HEK293 (cell line): ENCODE data around the gene ELK4.
A peak's percentile ranks its signal among the peaks of the same experiment; 100 is the strongest.

Experiments
- CTCF ChIA-PET: fragments of 350-600 bp; formaldehyde crosslinking; extraction: SDS; loops from one replicate; lab custom pipeline; 2021; ENCODE audit warnings: antibody characterized with exemption; lab: Yijun Ruan, JAX
- POLR2A ChIA-PET: fragments of 300-600 bp; formaldehyde crosslinking; extraction: SDS; loops from one replicate; lab custom pipeline; 2020; ENCODE audit warnings: antibody characterized with exemption, inconsistent platforms; lab: Yijun Ruan, JAX
- H3K27ac ChIP-seq: fragments of 200-500 bp; sonication (Bioruptor generic); 2 replicates; pipeline ENCODE4 v1.5.1; 2014; ENCODE audit warnings: low read depth, low read length, control low read depth, inconsistent platforms; ENCODE audit errors: extremely low read depth
- H3K36me3 ChIP-seq, 2 experiments: fragments of 200-500 bp in 1 of 2; sonication (Bioruptor generic) in 1 of 2; 1 replicate in 1 of 2; 2 replicates in 1 of 2; pipeline ENCODE4 v1.5.1; 2014 to 2017; ENCODE audit warnings: inconsistent platforms in 2 of 2, low read length in 2 of 2; ENCODE audit not compliant: control insufficient read depth in 2 of 2, insufficient read depth in 1 of 2
- H3K4me1 ChIP-seq: fragments of 200-500 bp; sonication (Bioruptor generic); 2 replicates; pipeline ENCODE4 v1.5.1; 2014; ENCODE audit warnings: mild to moderate bottlenecking, low read length, inconsistent platforms; ENCODE audit not compliant: control insufficient read depth, insufficient read depth
- H3K4me3 ChIP-seq: 2 replicates; pipeline ENCODE4 v1.5.1; 2011; ENCODE audit warnings: low read depth, mild to moderate bottlenecking, control low read depth, low read length, moderate library complexity
- H3K9me3 ChIP-seq: fragments of 200-500 bp; sonication (Bioruptor generic); 2 replicates; pipeline ENCODE4 v1.5.1; 2014; ENCODE audit warnings: low read depth, low read length, inconsistent platforms; ENCODE audit not compliant: control insufficient read depth, insufficient read depth
- CTCF ChIP-seq: fragments of 450-650 bp; formaldehyde crosslinking; IDR thresholded peaks from 2 replicates; pipeline ENCODE4 v1.5.1; 2016; ENCODE audit warnings: missing biosample characterization, missing genetic modification characterization
- KLF8 ChIP-seq: fragments of 450-650 bp; formaldehyde crosslinking; IDR thresholded peaks from 2 replicates; pipeline ENCODE4 v1.5.1; 2016; ENCODE audit warnings: missing biosample characterization, missing genetic modification characterization
- MEIS1 ChIP-seq: sonication (generic); formaldehyde crosslinking; IDR thresholded peaks from 2 replicates; pipeline ENCODE4 v1.8.1; 2022; ENCODE audit warnings: missing genetic modification reagents, mild to moderate bottlenecking, borderline replicate concordance
- PRDM1 ChIP-seq: fragments of 450-650 bp; formaldehyde crosslinking; IDR thresholded peaks from 2 replicates; pipeline ENCODE4; 2016; ENCODE audit warnings: missing biosample characterization, missing genetic modification characterization
- SCRT1 ChIP-seq: fragments of 450-650 bp; formaldehyde crosslinking; IDR thresholded peaks from 2 replicates; pipeline ENCODE4 v1.5.1; 2016; ENCODE audit warnings: missing biosample characterization, missing genetic modification characterization, borderline replicate concordance
- ZBTB20 ChIP-seq: fragments of 450-650 bp; formaldehyde crosslinking; IDR thresholded peaks from 2 replicates; pipeline ENCODE4 v1.5.1; 2016; ENCODE audit warnings: missing biosample characterization, missing genetic modification characterization
- ZIC2 ChIP-seq: fragments of 450-650 bp; formaldehyde crosslinking; IDR thresholded peaks from 2 replicates; pipeline ENCODE4 v1.5.1; 2016; ENCODE audit warnings: missing biosample characterization, missing genetic modification characterization
- ZNF10 ChIP-seq: fragments of 450-650 bp; formaldehyde crosslinking; IDR thresholded peaks from 2 replicates; pipeline ENCODE4 v1.5.1; 2017; ENCODE audit warnings: missing biosample characterization, missing genetic modification characterization
- ZNF138 ChIP-seq: fragments of 450-650 bp; formaldehyde crosslinking; IDR thresholded peaks from 2 replicates; pipeline ENCODE4 v1.5.1; 2016; ENCODE audit warnings: missing biosample characterization, missing genetic modification characterization, borderline replicate concordance
- ZNF148 ChIP-seq: fragments of 450-650 bp; formaldehyde crosslinking; IDR thresholded peaks from 2 replicates; pipeline ENCODE4 v1.5.0; 2017; ENCODE audit warnings: missing biosample characterization, missing genetic modification characterization, borderline replicate concordance
- ZNF324 ChIP-seq: fragments of 450-650 bp; formaldehyde crosslinking; IDR thresholded peaks from 2 replicates; pipeline ENCODE4 v1.5.1; 2016; ENCODE audit warnings: missing biosample characterization, missing genetic modification characterization
- ZNF488 ChIP-seq: fragments of 450-650 bp; formaldehyde crosslinking; IDR thresholded peaks from 2 replicates; pipeline ENCODE4 v1.5.1; 2016; ENCODE audit warnings: missing biosample characterization, missing genetic modification characterization
- ZNF610 ChIP-seq: fragments of 450-650 bp; formaldehyde crosslinking; IDR thresholded peaks from 2 replicates; pipeline ENCODE4 v1.5.1; 2016; ENCODE audit warnings: missing biosample characterization, missing genetic modification characterization, borderline replicate concordance
- ZNF629 ChIP-seq: fragments of 450-650 bp; formaldehyde crosslinking; IDR thresholded peaks from 2 replicates; pipeline ENCODE4 v1.5.1; 2017; ENCODE audit warnings: missing biosample characterization, missing genetic modification characterization
- ZNF654 ChIP-seq: fragments of 450-650 bp; formaldehyde crosslinking; IDR thresholded peaks from 2 replicates; pipeline ENCODE4 v1.5.1; 2016; ENCODE audit warnings: low read depth, missing biosample characterization, missing genetic modification characterization
- ZNF707 ChIP-seq: fragments of 450-650 bp; formaldehyde crosslinking; IDR thresholded peaks from 2 replicates; pipeline ENCODE4 v1.5.1; 2016; ENCODE audit warnings: missing biosample characterization, missing genetic modification characterization
- ZNF792 ChIP-seq: fragments of 450-650 bp; formaldehyde crosslinking; IDR thresholded peaks from 2 replicates; pipeline ENCODE4 v1.5.1; 2016; ENCODE audit warnings: missing biosample characterization, missing genetic modification characterization
- TF ChIP-seq, protein P1 (sequence below): fragments of 450-650 bp; formaldehyde crosslinking; IDR thresholded peaks from 2 replicates; pipeline ENCODE4 v1.5.1; 2016; ENCODE audit warnings: missing biosample characterization, missing genetic modification characterization
- TF ChIP-seq, protein P2 (sequence below): fragments of 450-650 bp; formaldehyde crosslinking; IDR thresholded peaks from 2 replicates; pipeline ENCODE4 v1.5.1; 2016; ENCODE audit warnings: missing biosample characterization, missing genetic modification characterization
- TF ChIP-seq, protein P3 (sequence below): fragments of 450-650 bp; formaldehyde crosslinking; IDR thresholded peaks from 2 replicates; pipeline ENCODE4 v1.5.1; 2017; ENCODE audit warnings: missing biosample characterization, missing genetic modification characterization

Gene ELK4

DNA sequence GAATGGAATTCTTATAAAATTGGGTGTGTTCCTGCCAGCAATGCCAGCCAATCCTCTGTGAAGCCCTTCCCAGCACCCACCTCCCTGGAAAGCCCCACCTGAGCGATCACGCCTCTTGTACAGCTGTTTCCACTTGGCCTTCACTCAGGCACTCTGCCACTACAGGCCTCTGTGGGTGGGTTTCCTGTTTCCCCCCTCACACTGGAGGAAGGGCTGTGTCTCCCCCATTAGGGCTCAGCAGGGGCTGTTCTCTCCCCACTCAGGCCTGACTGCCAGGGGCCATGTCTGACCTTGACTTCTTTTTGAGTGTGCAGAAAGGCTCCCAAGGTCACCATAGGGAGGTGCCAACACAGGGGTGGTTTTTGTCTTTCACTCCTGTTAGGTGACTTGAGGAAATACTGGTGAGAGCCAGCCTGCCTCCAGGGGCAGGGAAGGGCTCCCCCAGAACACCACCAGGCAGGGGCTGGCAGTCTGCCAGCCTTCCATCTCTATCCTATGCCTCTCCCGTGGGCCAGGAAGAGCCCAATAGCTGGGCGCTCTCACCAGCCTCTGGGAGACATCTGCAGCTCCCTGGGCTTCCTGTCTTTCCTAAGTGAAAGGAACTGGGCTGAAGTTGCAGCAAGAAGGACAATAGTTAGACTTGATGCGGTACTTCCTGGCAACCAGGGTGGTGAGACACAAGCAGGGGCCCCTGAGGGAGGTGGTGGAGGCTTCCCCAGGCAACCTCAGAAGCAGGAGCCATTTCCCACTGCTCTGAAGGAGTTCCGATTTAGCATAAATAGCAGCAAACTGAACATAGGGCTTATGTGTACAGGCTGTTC lies 49.1 kb downstream of the ELK4 start (continued):
- TF ChIP-seq ZNF148 (tag by site-specific recombination) (no peak), ZNF654 (no peak)

- Histone ChIP-seq H3K9me3 (no peaks in the 10 kb centered on the region), H3K4me1 (no peaks in the 10 kb centered on the region), H3K4me3 (no peak overlapping the region), H3K36me3 (no peaks in the 10 kb centered on the region), H3K27ac (no peak overlapping the region)
- CTCF ChIA-PET = interaction anchor here (1.2 to 2.7 kb wide), 3 partner anchors 10 to 76 kb away, joined by 4 to 12 read pairs (median 4); no protein-coding TSS in a partner anchor
- TF ChIP-seq ZNF629 (tag by site-specific recombination) = no peak
- no peak for TF ChIP-seq ZNF610 (tag by site-specific recombination)
- no peak for TF ChIP-seq MEIS1 (CRISPR knock-in tag)
- TF ChIP-seq ZNF792 (tag by site-specific recombination) = no peak
- TF ChIP-seq, protein P1, sequence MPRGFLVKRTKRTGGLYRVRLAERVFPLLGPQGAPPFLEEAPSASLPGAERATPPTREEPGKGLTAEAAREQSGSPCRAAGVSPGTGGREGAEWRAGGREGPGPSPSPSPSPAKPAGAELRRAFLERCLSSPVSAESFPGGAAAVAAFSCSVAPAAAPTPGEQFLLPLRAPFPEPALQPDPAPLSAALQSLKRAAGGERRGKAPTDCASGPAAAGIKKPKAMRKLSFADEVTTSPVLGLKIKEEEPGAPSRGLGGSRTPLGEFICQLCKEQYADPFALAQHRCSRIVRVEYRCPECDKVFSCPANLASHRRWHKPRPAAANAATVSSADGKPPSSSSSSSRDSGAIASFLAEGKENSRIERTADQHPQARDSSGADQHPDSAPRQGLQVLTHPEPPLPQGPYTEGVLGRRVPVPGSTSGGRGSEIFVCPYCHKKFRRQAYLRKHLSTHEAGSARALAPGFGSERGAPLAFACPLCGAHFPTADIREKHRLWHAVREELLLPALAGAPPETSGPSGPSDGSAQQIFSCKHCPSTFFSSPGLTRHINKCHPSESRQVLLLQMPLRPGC = no peak
- no peak for TF ChIP-seq ZNF488 (tag by site-specific recombination)
- no peak for TF ChIP-seq SCRT1 (tag by site-specific recombination)
- no peak for TF ChIP-seq PRDM1 (tag by site-specific recombination)
- TF ChIP-seq ZNF138 (tag by site-specific recombination) = no peak
- TF ChIP-seq ZNF10 (tag by site-specific recombination) = no peak
- no peak for TF ChIP-seq ZNF324 (tag by site-specific recombination)
- TF ChIP-seq ZBTB20 (tag by site-specific recombination) = no peak
- TF ChIP-seq ZNF707 (tag by site-specific recombination) = no peak
- POLR2A ChIA-PET = no interaction called here
Observed at GRCh38 chr1:205582046-205582445, 49.8 kb downstream of the ELK4 start.

DNA sequence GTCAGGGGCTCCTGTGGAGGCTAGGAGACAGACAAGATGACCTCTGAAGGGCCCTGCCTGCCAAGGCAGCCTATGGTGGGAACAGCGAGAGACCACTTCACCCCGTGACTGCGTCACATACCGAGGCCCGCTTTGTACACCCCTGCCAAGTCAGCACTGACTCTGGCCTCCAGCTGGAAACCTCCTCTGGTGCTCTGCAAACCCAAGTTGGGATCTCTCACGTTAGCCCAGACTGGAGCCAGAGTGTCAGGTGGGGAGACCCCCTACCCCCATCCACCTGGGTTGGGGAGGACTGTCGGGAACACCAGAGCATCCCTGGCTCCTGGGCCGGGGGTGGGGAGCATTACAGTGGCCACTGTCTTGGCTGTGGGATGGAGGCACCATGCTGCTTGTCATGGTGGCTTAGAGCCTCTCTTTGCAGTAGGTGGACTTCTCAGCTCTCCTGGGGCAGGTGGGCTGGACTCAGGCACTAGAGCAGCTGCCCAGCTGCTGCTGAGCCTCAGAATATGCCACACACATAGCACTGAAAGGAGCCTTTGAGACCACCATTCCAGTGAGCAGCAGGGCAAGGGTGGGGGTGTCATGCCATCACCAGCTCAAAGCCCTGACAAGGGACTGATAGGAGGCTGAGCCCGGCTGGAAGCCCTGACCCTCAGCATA lies 50.4 kb downstream of the ELK4 start:
- POLR2A ChIA-PET = no interaction called here
- no peak overlapping the region for H3K4me3 ChIP-seq
- CTCF ChIA-PET = interaction anchor here (1.4 to 2.7 kb wide), 2 partner anchors 10 to 77 kb away, joined by 4 to 12 read pairs; no protein-coding TSS in a partner anchor
- TF ChIP-seq, protein P2, sequence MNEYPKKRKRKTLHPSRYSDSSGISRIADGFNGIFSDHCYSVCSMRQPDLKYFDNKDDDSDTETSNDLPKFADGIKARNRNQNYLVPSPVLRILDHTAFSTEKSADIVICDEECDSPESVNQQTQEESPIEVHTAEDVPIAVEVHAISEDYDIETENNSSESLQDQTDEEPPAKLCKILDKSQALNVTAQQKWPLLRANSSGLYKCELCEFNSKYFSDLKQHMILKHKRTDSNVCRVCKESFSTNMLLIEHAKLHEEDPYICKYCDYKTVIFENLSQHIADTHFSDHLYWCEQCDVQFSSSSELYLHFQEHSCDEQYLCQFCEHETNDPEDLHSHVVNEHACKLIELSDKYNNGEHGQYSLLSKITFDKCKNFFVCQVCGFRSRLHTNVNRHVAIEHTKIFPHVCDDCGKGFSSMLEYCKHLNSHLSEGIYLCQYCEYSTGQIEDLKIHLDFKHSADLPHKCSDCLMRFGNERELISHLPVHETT (tag by site-specific recombination) = no peak
- TF ChIP-seq ZIC2 (tag by site-specific recombination) = 0 out of 2 replicates have a peak, but pooled peaks have one; percentile 19
- TF ChIP-seq ZNF707 (tag by site-specific recombination) = no peak
- no peak for TF ChIP-seq KLF8 (tag by site-specific recombination)
- TF ChIP-seq CTCF (tag by site-specific recombination) = no peak
- TF ChIP-seq, protein P3, sequence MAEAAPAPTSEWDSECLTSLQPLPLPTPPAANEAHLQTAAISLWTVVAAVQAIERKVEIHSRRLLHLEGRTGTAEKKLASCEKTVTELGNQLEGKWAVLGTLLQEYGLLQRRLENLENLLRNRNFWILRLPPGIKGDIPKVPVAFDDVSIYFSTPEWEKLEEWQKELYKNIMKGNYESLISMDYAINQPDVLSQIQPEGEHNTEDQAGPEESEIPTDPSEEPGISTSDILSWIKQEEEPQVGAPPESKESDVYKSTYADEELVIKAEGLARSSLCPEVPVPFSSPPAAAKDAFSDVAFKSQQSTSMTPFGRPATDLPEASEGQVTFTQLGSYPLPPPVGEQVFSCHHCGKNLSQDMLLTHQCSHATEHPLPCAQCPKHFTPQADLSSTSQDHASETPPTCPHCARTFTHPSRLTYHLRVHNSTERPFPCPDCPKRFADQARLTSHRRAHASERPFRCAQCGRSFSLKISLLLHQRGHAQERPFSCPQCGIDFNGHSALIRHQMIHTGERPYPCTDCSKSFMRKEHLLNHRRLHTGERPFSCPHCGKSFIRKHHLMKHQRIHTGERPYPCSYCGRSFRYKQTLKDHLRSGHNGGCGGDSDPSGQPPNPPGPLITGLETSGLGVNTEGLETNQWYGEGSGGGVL (tag by site-specific recombination) = no peak

More for the DNA sequence above, 50.4 kb downstream of the ELK4 start:
- no peak overlapping the region for H3K27ac ChIP-seq
- H3K9me3 ChIP-seq = no peaks in the 10 kb centered on the region
- no peaks in the 10 kb centered on the region for H3K36me3 ChIP-seq
- H3K4me1 ChIP-seq = no peaks in the 10 kb centered on the region
